Osteoblast (primary cell): Measurements from ENCODE around the gene CSH1. TPM values are rescaled to one million over a fixed set of nuclear protein-coding genes. Genes with fewer than 3 reads are reported as not detected.

ENCODE experiments used
- DNase-seq: peaks from one replicate; pipeline ENCODE4 v3.0.0; 2011; ENCODE audit warnings: low spot score, mixed read lengths; ENCODE audit not compliant: insufficient read length; ENCODE audit errors: missing footprints
- H2AFZ ChIP-seq: 2 replicates; pipeline ENCODE4 v1.6.0; 2011; ENCODE audit warnings: mild to moderate bottlenecking, low read length
- H3K27ac ChIP-seq: 2 replicates; pipeline ENCODE4 v1.5.1; 2011; ENCODE audit warnings: mild to moderate bottlenecking, low read depth, low read length, moderate library complexity
- H3K27me3 ChIP-seq: 2 replicates; pipeline ENCODE4 v1.6.0; 2012; ENCODE audit warnings: mild to moderate bottlenecking, control low read depth, inconsistent platforms, low read length, moderate library complexity; ENCODE audit not compliant: insufficient read depth
- H3K36me3 ChIP-seq: 2 replicates; pipeline ENCODE4 v1.5.1; 2011; ENCODE audit warnings: mild to moderate bottlenecking, low read length, control low read depth, moderate library complexity; ENCODE audit not compliant: insufficient read depth
- H3K4me1 ChIP-seq: 2 replicates; pipeline ENCODE4 v1.5.1; 2011; ENCODE audit warnings: mild to moderate bottlenecking, low read length, control low read depth, moderate library complexity; ENCODE audit not compliant: insufficient read depth
- H3K4me2 ChIP-seq: 2 replicates; pipeline ENCODE4 v1.6.0; 2011; ENCODE audit warnings: mild to moderate bottlenecking, low read length; ENCODE audit not compliant: insufficient read depth
- H3K4me3 ChIP-seq: fragments of 200-600 bp; sonication (generic); 3 replicates; pipeline ENCODE4 v1.5.1; 2012; ENCODE audit warnings: mild to moderate bottlenecking, low read length, inconsistent platforms; ENCODE audit not compliant: insufficient read depth
- H3K79me2 ChIP-seq: 2 replicates; pipeline ENCODE4 v1.6.0; 2012; ENCODE audit warnings: mild to moderate bottlenecking, low read length, control low read depth, inconsistent platforms; ENCODE audit not compliant: insufficient read depth
- H3K9me3 ChIP-seq: 2 replicates; pipeline ENCODE4 v1.5.1; 2011; ENCODE audit warnings: low read depth, low read length, control low read depth
- H4K20me1 ChIP-seq: 2 replicates; pipeline ENCODE4 v1.6.0; 2012; ENCODE audit warnings: mild to moderate bottlenecking, low read length, control low read depth; ENCODE audit not compliant: insufficient read depth
- CTCF ChIP-seq: IDR thresholded peaks from 2 replicates; pipeline ENCODE4 v1.5.1; 2011; ENCODE audit warnings: mild to moderate bottlenecking, low read depth, low read length, moderate library complexity; ENCODE audit errors: extremely low read depth
- total RNA-seq: library from RNA; depleted of rRNA; stranded (reverse); fragments of >200 nt; gene quantifications from 2 replicates; pipeline ENCODE4 v1.2.3, GENCODE V29; 2012

The CSH1 gene
- total RNA-seq, 1 donor: not detected

- no peaks in the 10 kb centered on the region for H4K20me1 ChIP-seq
- peak; percentile 85 for DNase-seq
- no peak overlapping the region for H3K27ac ChIP-seq
- H3K4me1 ChIP-seq: no peaks in the 10 kb centered on the region
- TF ChIP-seq CTCF: no peak
- no peak overlapping the region for H2AFZ ChIP-seq
- no peak overlapping the region for H3K4me2 ChIP-seq
- no peak overlapping the region for H3K4me3 ChIP-seq
- no peaks in the 10 kb centered on the region for H3K27me3 ChIP-seq
- no peaks in the 10 kb centered on the region for H3K36me3 ChIP-seq
- H3K79me2 ChIP-seq: no peaks in the 10 kb centered on the region
- no peaks in the 10 kb centered on the region for H3K9me3 ChIP-seq
Measured at GRCh38 chr17:63942309-63942985, 46.1 kb upstream of the CSH1 start.

GRCh38 chr17:63941751-63942150 is 45.4 kb upstream of the CSH1 start:
- Histone ChIP-seq H3K36me3 (no peaks in the 10 kb centered on the region), H4K20me1 (no peaks in the 10 kb centered on the region), H3K79me2 (no peaks in the 10 kb centered on the region), H3K9me3 (no peaks in the 10 kb centered on the region), H3K4me3 (no peak overlapping the region), H3K27me3 (no peaks in the 10 kb centered on the region), H3K4me2 (no peak overlapping the region), H2AFZ (no peak overlapping the region), H3K27ac (no peak overlapping the region), H3K4me1 (no peaks in the 10 kb centered on the region)
- peak; percentile 68 for DNase-seq
- TF ChIP-seq CTCF: no peak

GRCh38 chr17:63941162-63941561 is 44.8 kb upstream of the CSH1 start:
- Histone ChIP-seq H3K9me3 (no peaks in the 10 kb centered on the region), H3K27ac (no peak overlapping the region), H2AFZ (no peak overlapping the region), H3K4me3 (no peak overlapping the region), H3K79me2 (no peaks in the 10 kb centered on the region), H3K27me3 (no peaks in the 10 kb centered on the region), H3K36me3 (no peaks in the 10 kb centered on the region), H3K4me2 (no peak overlapping the region), H4K20me1 (no peaks in the 10 kb centered on the region), H3K4me1 (no peaks in the 10 kb centered on the region)
- DNase-seq: peak; percentile 43
- TF ChIP-seq CTCF: no peak

- no peak overlapping the region for H3K4me3 ChIP-seq
- no peaks in the 10 kb centered on the region for H3K9me3 ChIP-seq
- H3K4me1 ChIP-seq: no peaks in the 10 kb centered on the region
- H3K36me3 ChIP-seq: no peaks in the 10 kb centered on the region
- no peaks in the 10 kb centered on the region for H3K79me2 ChIP-seq
- peak; percentile 64 for DNase-seq
- TF ChIP-seq CTCF: no peak
- no peaks in the 10 kb centered on the region for H4K20me1 ChIP-seq
- no peak overlapping the region for H3K27ac ChIP-seq
- no peak overlapping the region for H3K4me2 ChIP-seq
- no peak overlapping the region for H2AFZ ChIP-seq
- no peaks in the 10 kb centered on the region for H3K27me3 ChIP-seq
Measured at GRCh38 chr17:63940584-63940983, 44.2 kb upstream of the CSH1 start.
